GM10266 (cell line): ENCODE measurements around the gene ZC2HC1B.
"Not testable (repeated sequence)": the region's sequence is repeated elsewhere in the genome, so short reads cannot be mapped to it uniquely, and the experiment has no call there.

Experiments used
- DNase-seq: peaks from one replicate; pipeline ENCODE4 v3.0.0; 2012; ENCODE audit errors: extremely low spot score
- TF ChIP-seq, protein P1 (sequence below): IDR thresholded peaks from 2 replicates; pipeline ENCODE4 v1.5.1; 2012; ENCODE audit warnings: mild to moderate bottlenecking, low read depth; ENCODE audit not compliant: control insufficient read depth, insufficient read depth; ENCODE audit errors: missing control alignments

ZC2HC1B gene

GRCh38 chr6:143912671-143913070 lies 48.4 kb downstream of the ZC2HC1B start:
- no peak for DNase-seq

GRCh38 chr6:143917026-143917425 lies 52.8 kb downstream of the ZC2HC1B start:
- not testable (repeated sequence) for DNase-seq

More at GRCh38 chr6:143912671-143913070, 48.4 kb downstream of the ZC2HC1B start:
- TF ChIP-seq, protein P1, sequence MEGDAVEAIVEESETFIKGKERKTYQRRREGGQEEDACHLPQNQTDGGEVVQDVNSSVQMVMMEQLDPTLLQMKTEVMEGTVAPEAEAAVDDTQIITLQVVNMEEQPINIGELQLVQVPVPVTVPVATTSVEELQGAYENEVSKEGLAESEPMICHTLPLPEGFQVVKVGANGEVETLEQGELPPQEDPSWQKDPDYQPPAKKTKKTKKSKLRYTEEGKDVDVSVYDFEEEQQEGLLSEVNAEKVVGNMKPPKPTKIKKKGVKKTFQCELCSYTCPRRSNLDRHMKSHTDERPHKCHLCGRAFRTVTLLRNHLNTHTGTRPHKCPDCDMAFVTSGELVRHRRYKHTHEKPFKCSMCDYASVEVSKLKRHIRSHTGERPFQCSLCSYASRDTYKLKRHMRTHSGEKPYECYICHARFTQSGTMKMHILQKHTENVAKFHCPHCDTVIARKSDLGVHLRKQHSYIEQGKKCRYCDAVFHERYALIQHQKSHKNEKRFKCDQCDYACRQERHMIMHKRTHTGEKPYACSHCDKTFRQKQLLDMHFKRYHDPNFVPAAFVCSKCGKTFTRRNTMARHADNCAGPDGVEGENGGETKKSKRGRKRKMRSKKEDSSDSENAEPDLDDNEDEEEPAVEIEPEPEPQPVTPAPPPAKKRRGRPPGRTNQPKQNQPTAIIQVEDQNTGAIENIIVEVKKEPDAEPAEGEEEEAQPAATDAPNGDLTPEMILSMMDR, result no peak

- TF ChIP-seq, protein P1, result no peak
- no peak for DNase-seq
These were observed 64.6 kb downstream of the ZC2HC1B start for GRCh38 chr6:143928853-143929252.

- DNase-seq, result no peak
- TF ChIP-seq, protein P1, result no peak
These were observed 65.7 kb downstream of the ZC2HC1B start for GRCh38 chr6:143929975-143930374.

GRCh38 chr6:143934331-143934730 lies 70.1 kb downstream of the ZC2HC1B start:
- DNase-seq, result no peak
- TF ChIP-seq, protein P1, result no peak

DNA sequence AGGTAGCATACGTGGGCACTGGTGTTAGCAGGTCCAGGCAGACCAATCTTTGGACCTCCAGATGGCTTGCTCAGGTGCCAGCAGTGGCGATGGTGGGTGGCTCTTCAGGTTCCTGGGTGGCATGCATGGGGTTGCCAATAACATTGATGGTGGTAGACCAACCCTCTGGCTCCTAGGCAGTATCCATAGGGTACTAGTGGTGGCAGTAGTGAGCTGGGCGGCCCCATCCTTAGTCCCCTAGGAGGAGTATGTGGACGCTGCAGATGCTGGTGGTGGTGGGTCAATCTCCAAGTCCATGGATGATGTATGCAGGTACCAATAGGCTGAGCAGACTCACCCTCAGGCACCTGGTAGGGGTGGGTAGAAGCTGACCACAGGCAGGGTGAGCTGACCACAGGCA lies 70.6 kb downstream of the ZC2HC1B start:
- TF ChIP-seq, protein P1, result no peak
- no peak for DNase-seq

DNA sequence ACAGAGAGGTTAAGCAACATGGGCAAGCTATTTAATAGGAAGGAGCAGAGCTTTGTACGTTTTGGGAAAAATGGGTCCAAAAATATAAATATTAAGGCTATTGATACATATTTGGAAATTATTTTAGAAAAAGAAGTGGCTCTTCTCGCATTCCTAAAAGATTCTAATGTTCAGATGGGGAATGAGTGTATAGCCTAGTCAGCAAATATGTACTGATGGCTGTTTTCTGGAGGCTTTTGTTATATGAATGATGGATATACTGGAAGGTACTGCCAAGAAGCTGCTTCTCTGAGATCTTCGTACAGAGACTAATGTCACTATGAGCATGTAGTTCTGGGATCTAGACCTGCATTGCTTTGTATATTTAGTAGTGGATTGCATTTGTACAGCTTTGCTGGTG lies 72.1 kb downstream of the ZC2HC1B start:
- TF ChIP-seq, protein P1, result no peak

More for the DNA sequence above, 72.1 kb downstream of the ZC2HC1B start:
- DNase-seq, result no peak
